22Rv1 (cell line): Measurements from ENCODE around the gene SNRPA.
"Not testable (repeated sequence)": the region's sequence is repeated elsewhere in the genome, so short reads cannot be mapped to it uniquely, and the experiment has no call there.

Experiments
- H3K27ac ChIP-seq: fragments of 450-650 bp; 2 replicates; pipeline ENCODE4 v1.5.1; 2017
- ZFX ChIP-seq: fragments of 450-650 bp; IDR thresholded peaks from 2 replicates; pipeline ENCODE4 v1.6.1; 2017; ENCODE audit warnings: antibody characterized with exemption, borderline replicate concordance
- TF ChIP-seq, protein P1 (sequence below): fragments of 450-650 bp; IDR thresholded peaks from 2 replicates; pipeline ENCODE4 v1.5.1; 2017; ENCODE audit warnings: mild to moderate bottlenecking

SNRPA gene

DNA sequence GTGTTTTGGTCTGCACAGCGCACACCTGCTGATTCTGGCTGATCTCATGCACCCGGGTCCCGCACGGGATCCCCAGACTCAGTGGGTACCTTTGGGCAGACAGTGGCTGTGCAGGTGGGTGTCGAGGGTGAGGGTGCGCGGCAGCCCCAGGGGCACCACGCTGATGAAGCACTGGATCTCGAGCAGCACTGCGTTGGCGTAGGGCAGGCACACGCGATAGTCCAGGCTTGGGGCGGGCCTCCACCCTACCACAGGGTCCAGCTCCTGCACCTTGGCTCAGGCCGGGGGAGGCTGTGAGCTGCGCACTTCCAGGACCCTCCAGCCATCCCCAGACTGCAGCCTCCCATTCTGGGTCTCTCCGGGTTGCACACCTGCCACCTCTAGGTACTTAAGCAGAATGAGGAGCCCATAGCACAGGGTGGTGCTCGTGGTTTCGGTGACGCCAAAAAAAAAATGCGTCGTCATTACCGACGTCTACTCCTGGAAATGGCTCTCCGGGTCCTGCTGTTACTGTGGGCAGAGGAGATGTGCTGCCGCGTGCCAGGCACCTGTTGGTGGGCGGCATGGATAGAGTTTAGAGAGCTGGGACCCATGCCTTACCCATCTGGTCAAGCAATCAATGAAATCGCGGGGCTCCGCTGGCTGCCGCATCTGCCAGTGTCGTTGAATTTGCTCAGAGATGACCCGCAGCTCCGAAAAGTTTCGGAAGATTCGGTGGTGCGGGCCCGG is 58.5 kb downstream of the SNRPA start:
- TF ChIP-seq ZFX, result no peak
- TF ChIP-seq, protein P1, sequence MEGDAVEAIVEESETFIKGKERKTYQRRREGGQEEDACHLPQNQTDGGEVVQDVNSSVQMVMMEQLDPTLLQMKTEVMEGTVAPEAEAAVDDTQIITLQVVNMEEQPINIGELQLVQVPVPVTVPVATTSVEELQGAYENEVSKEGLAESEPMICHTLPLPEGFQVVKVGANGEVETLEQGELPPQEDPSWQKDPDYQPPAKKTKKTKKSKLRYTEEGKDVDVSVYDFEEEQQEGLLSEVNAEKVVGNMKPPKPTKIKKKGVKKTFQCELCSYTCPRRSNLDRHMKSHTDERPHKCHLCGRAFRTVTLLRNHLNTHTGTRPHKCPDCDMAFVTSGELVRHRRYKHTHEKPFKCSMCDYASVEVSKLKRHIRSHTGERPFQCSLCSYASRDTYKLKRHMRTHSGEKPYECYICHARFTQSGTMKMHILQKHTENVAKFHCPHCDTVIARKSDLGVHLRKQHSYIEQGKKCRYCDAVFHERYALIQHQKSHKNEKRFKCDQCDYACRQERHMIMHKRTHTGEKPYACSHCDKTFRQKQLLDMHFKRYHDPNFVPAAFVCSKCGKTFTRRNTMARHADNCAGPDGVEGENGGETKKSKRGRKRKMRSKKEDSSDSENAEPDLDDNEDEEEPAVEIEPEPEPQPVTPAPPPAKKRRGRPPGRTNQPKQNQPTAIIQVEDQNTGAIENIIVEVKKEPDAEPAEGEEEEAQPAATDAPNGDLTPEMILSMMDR, result no peak
- H3K27ac ChIP-seq, result peak overlapping the region; percentile 74

DNA sequence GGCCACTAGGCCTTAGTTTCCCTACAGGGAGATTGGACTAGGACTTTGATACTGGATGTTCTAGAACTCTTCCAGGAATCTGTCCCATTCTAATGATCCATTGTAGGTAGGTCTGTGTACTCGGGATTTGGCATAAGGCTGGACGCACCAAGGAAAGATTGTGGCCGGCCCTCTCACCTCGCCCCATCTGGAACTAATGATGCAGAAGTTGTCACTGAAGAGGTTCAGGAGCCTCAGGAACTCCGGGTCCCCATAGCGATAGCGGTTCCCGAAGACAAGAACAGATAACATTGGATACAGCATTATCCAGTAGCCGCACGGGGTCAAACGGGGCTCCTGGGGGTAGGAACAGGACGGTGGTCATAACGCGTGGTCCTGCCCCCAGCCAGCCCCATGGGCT is 59.2 kb downstream of the SNRPA start:
- no peak for TF ChIP-seq ZFX
- TF ChIP-seq, protein P1, result no peak
- peak overlapping the region; percentile 74 for H3K27ac ChIP-seq

DNA sequence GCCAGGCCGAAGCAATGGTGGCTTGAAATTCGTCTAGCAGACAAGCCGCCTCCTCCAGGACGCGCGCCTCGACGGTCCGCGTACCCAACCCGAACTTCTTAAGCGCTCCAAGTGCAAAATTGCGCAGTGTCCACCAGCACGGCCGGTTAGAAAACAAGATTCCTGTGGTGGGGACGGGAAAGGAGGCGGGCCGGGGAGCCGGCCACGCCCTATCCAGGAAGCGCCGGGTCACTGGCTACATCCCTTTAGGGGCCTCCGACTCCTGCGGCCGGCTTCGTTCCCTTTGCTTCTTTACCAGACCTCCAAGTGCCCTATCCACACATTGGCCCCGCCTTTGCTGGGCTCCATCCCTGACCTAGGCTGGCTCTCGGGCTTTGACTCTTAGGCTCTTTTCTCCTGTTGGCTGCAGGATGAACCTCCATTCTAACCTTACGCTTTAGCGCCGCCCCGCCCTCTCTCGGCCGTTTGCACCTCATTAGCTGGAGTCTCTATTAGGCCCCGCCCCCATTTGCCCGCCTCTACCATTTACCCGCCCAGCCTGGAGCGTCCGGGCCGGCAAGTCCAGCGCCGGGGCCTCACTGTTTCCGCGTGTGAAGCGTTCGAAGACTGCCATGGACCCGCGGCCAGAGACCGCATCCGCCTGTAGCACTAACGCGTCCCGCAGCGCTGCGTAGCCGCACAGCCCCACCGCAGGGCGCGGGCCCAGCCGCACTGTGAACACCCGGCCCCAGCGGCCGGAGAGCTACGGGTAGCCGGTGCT is 59.8 kb downstream of the SNRPA start:
- H3K27ac ChIP-seq, result peak overlapping the region; percentile 74

DNA sequence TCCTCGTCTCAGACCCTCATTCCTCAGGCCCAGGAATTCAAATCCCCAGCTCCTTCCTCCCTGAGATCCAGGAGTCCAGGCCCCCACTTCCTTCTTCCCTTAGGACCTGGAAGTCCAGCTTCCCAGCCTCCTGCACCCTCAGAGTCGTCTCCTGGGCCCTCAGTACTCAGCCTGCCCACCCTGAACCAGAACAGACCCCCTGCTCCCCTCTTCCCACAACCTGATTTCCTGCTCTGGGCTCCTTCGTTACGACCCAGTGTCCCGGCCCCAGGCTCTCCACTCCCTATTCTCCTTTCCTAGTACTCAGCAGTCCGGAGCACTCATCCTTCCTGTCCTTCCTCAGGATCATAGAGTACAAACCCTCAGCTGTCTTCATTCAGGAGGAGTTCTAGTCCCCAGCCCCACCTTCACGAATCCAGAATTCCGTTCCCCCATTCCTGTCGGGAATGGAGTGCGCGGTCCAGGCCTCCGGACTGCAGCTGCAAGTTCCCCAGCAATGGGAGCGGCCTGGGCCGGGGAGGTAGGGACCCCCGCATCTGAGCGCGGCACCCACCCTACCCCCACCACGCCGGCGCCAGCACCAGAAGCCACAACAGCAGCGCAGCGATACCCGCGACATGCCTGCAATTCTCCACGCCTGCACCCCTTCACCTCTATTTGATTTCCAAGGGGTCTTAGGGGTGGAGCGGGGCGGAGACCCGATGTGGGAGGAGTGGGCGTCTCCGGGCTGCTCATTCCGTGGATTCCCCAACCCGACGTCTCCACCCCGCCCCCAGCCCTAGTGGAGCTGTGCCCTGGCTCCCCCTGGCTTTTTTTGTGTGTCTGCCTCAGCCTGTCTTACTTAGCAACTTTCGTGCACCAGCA is 60.7 kb downstream of the SNRPA start:
- peak overlapping the region; percentile 74 for H3K27ac ChIP-seq

DNA sequence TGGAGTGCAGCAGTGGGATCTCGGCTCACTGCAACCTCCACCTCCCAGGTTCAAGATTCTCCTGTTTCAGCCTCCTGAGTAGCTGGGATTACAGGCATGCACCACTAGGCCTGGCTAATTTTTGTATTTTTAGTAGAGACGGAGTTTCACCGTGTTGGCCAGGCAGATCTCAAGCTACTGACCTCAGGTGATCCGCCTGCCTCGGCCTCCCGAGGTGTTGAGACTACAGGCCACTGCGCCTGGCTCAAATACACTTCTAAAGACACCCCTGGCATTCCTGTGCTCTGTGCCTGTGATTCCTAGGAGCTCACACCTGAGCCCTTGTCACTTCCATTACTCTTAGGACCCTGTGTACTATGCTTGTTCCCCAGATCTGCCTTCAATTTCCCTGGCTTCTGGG is 61.6 kb downstream of the SNRPA start:
- H3K27ac ChIP-seq, result not testable (repeated sequence)

More for the DNA sequence above, 60.7 kb downstream of the SNRPA start:
- no peak for TF ChIP-seq ZFX
- TF ChIP-seq, protein P1, result no peak

DNA sequence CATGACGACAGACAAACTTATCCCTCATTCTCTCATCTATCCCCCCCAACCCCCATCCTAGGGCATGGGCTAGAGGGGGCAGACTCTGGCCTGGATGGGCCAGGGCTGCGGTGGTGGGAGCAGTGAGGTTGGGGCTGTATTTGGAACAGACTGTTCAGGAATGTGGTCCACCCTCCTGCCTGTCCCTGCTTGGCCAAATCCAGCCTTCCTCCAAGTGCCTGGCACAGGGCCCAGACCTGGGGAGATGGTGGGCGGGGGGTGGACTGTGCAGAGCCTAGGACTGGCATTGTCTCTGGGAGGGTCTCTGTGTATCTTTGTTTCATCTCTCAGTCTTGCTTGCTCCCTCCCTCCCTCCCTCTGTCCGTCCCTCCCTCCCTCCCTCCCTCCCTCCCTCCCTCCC is 62.2 kb downstream of the SNRPA start:
- TF ChIP-seq, protein P1, result no peak
- no peak for TF ChIP-seq ZFX

More for the DNA sequence above, 62.2 kb downstream of the SNRPA start:
- no peak overlapping the region for H3K27ac ChIP-seq
